Coronary artery (tissue), 2 donors: ENCODE results near the gene ZBTB7A.

Experiments used
- DNase-seq: peaks from one replicate; pipeline ENCODE4 v3.0.0-alpha.2; 2017; ENCODE audit warnings: low spot score
- H3K27ac ChIP-seq, 2 donors: fragments of 200-600 bp; sonication (generic); one replicate each; pipeline ENCODE4 v1.5.1; 2016 to 2019
- H3K4me3 ChIP-seq: fragments of 200-600 bp; sonication (generic); 2 replicates; pipeline ENCODE4 v1.5.1; 2016; ENCODE audit warnings: mild to moderate bottlenecking, moderate library complexity
- CTCF ChIP-seq: fragments of 200-600 bp; sonication (generic); IDR thresholded peaks from one replicate; pipeline ENCODE4 v1.5.1; 2019; ENCODE audit warnings: antibody characterized with exemption

ZBTB7A gene

GRCh38 chr19:4094291-4094690 is 27.6 kb upstream of the ZBTB7A start:
- DNase-seq, result no peak

DNA sequence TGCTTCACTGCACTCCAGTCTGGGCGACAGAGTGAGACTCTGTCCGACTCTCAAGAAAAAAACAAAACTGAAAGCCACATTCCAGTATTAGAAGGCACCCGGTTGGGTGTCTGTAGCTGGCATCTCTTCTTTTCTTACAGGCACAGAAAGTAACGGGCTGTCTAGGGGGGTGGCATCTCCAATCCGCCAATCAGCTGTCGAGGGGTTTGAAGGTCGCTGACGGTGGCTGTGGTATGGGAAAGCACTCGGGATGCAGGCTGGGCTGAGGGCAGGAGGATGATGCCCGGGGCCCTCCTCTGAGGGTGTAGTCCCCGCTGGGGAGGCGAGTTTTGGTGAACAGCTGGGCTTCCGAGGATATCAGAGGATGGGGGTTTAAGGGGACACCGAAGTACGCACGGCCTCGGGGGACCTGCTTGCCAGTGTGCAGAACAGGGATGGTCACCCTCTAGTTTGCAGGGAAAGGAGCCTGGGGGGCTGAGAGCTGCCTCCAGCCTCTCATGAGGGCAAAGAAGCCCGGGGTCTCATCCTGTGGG is 27.0 kb upstream of the ZBTB7A start:
- H3K27ac ChIP-seq, result no peak overlapping the region
- no peak for DNase-seq
- no peak overlapping the region for H3K4me3 ChIP-seq
- no peak for TF ChIP-seq CTCF

More at GRCh38 chr19:4094291-4094690, 27.6 kb upstream of the ZBTB7A start:
- no peak for TF ChIP-seq CTCF
- H3K4me3 ChIP-seq, result no peak overlapping the region
- H3K27ac ChIP-seq, result no peak overlapping the region

GRCh38 chr19:4090356-4091220 is 23.9 kb upstream of the ZBTB7A start:
- no peak for DNase-seq
- no peak overlapping the region for H3K27ac ChIP-seq
- no peak for TF ChIP-seq CTCF
- no peak overlapping the region for H3K4me3 ChIP-seq

DNA sequence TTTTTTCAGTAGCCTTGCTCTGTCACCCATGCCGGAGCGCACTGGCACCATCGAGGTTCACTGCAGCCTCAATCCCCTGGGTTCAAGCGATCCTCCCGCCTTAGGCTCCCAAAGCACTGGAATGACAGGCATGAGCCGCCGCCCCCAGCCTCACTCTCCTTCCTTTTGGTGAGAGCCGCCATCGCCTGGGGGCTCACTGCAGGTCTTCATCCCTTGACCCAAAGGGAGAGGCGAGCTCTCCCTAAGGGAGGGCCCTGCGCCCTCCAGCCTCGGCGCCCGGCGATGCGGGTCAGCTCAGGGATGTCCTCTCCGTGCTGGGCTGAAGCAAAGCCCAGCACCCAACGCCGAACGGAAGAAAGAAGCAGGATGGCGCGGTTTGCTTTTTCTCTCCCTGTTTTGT is 23.2 kb upstream of the ZBTB7A start:
- no peak overlapping the region for H3K4me3 ChIP-seq
- TF ChIP-seq CTCF, result no peak
- DNase-seq, result no peak
- H3K27ac ChIP-seq, result peak overlapping the region in 1 of 2 donors; percentile 37

- Histone ChIP-seq H3K4me3 (peak overlapping the region; percentile 21), H3K27ac (peak overlapping the region in 1 of 2 donors; percentile 37)
- TF ChIP-seq CTCF, result no peak
- DNase-seq, result no peak
Observed at GRCh38 chr19:4089400-4089908, 22.8 kb upstream of the ZBTB7A start.

DNA sequence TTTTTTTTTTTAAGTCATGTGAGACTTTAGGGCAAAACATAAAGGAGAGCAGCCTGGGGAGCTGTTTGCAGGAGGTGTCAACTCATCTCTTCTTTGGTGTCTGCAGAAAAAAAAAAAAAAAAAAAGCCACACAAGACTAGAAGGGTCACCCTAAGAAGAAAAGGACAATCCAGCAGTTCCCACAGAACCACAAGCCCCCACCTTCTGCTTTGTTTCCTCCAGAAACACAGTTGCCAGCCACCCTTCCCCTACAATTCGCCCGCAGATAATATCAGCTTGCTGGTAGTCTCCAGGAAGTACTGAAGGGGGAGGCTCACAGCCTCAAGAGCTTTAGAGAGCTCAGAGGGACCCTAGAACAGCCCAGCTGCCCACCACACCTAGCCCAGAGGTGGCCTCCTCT is 22.3 kb upstream of the ZBTB7A start:
- TF ChIP-seq CTCF, result no peak
- no peak for DNase-seq
- peak overlapping the region; percentile 21 for H3K4me3 ChIP-seq
- peak overlapping the region in 1 of 2 donors; percentile 37 for H3K27ac ChIP-seq
